Upper lobe of left lung (tissue), 6 donors: ENCODE data around the gene ECHS1. TPM values are rescaled to one million over a fixed set of nuclear protein-coding genes. Genes with fewer than 3 reads are reported as not detected.
A peak's percentile ranks its signal among the peaks of the same experiment; 100 is the strongest.
"Not testable (repeated sequence)": the region's sequence is repeated elsewhere in the genome, so short reads cannot be mapped to it uniquely, and the experiment has no call there.

Experiments
- ATAC-seq, 2 donors: fragments of 200-7000 bp; cut with Tn5 transposase; one replicate each; pipeline ENCODE4 v1.9.1; 2022; ENCODE audit warnings: mild to moderate bottlenecking in 2 of 2, moderate library complexity in 2 of 2; ENCODE audit not compliant: low FRiP score in 2 of 2
- DNase-seq, 2 donors: peaks; one replicate each; pipeline ENCODE4 v3.0.0-alpha.2; 2019 to 2020
- H3K27ac ChIP-seq, 4 donors: fragments of 200-600 bp; sonication (generic); one replicate each; pipeline ENCODE4 v1.5.1; 2016 to 2019
- H3K27me3 ChIP-seq, 4 donors: fragments of 200-600 bp; sonication (generic); one replicate each; pipeline ENCODE4 v1.5.1; 2017 to 2019
- H3K36me3 ChIP-seq, 4 donors: fragments of 200-600 bp; sonication (generic); one replicate each; pipeline ENCODE4 v1.5.1; 2016 to 2019
- H3K4me1 ChIP-seq, 4 donors: fragments of 200-600 bp; sonication (generic); one replicate each; pipeline ENCODE4 v1.5.1; 2018 to 2019
- H3K4me3 ChIP-seq, 4 donors: fragments of 200-600 bp; sonication (generic); one replicate each; pipeline ENCODE4 v1.5.1; 2017 to 2019; ENCODE audit warnings: mild to moderate bottlenecking in 2 of 4, moderate library complexity in 1 of 4
- H3K9me3 ChIP-seq, 4 donors: fragments of 200-600 bp; sonication (generic); one replicate each; pipeline ENCODE4 v1.5.1; 2018 to 2019
- EP300 ChIP-seq, 4 donors: sonication (generic); formaldehyde crosslinking; IDR thresholded peaks; one replicate each; pipeline ENCODE4 v1.5.1; 2017; ENCODE audit warnings: antibody characterized with exemption in 4 of 4, control low read depth in 2 of 4
- POLR2A ChIP-seq, 4 donors: fragments of 450-650 bp; IDR thresholded peaks; one replicate each; pipeline ENCODE4 v1.5.1; 2016 to 2017; ENCODE audit warnings: antibody characterized with exemption in 4 of 4, mild to moderate bottlenecking in 2 of 4
- POLR2AphosphoS5 ChIP-seq, 2 donors: sonication (generic); formaldehyde crosslinking; IDR thresholded peaks; one replicate each; pipeline ENCODE4 v1.5.1; 2017; ENCODE audit warnings: antibody characterized with exemption in 2 of 2
- WGBS, 2 donors: methylation state at CpG; one replicate each; pipeline ENCODE4 v1.1.5; 2017 to 2018; 5-methylcytosine and 5-hydroxymethylcytosine counted together
- total RNA-seq, 6 donors: library from RNA; depleted of rRNA in 4 of 6; stranded (reverse); fragments of >200 nt in 4 of 6; gene quantifications; one replicate each; pipeline versions ENCODE4 v1.1.0 to v1.2.1, GENCODE V29; 2016 to 2021
- TF ChIP-seq, protein P1 (sequence below), 6 experiments: fragments of 450-650 bp in 4 of 6; fragments of 200-600 bp in 2 of 6; sonication (generic) in 2 of 6; IDR thresholded peaks; one replicate each; pipeline ENCODE4 v1.5.1; 2016 to 2019; ENCODE audit warnings: antibody characterized with exemption in 6 of 6
- donor health status: DM: no; HTN: no; CAD: no; lungs with moderate emphysema.
- donor health status: DM: no; HTN: yes; CAD: no; lungs with severe emphysema.

Gene ECHS1
- total RNA-seq, 6 donors from 2014 or later: 32.5 to 69.6 (median 53.2) TPM

DNA sequence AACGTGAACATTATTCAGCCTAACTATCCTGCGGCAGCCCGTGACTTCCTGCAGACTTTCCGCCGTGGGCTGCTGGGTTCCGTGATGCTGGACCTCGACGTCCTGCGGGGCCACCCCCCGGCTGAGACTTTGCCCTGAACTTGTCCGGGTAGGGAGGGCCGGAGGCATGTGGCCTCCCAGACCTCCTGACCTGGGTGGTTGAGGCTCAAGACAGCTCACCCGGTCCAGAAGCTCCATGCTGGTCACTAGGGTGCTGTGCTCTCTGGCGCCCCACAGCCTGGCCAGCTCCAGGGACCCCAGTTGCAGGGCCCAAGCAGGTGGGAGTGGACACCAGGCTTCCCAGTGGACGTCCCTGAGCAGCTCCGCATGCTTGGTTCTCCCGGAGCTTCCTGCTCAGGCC lies 46.9 kb upstream of the ECHS1 start:
- Histone ChIP-seq H3K27ac (no peak overlapping the region), H3K4me3 (no peak overlapping the region), H3K27me3 (peaks cover 0 to 9% (median 3%) of the 10 kb centered on the region in 4 donors), H3K36me3 (peaks cover 0 to 33% (median 24%) of the 10 kb centered on the region in 4 donors), H3K9me3 (no peaks in the 10 kb centered on the region), H3K4me1 (peaks cover 2 to 13% (median 5%) of the 10 kb centered on the region in 4 donors)
- DNase-seq (peak in 1 of 2 donors; percentile 55), ATAC-seq (no peak)
- 90 to 93% methylated on average over 2 to 17 of the region's 17 CpGs for WGBS, 2 donors
- TF ChIP-seq EP300 (IDR thresholded peaks at IDR 0.05) (no peak), POLR2A (IDR thresholded peaks at IDR 0.05) (no peak), POLR2AphosphoS5 (IDR thresholded peaks at IDR 0.05) (no peak)
- TF ChIP-seq, protein P1, sequence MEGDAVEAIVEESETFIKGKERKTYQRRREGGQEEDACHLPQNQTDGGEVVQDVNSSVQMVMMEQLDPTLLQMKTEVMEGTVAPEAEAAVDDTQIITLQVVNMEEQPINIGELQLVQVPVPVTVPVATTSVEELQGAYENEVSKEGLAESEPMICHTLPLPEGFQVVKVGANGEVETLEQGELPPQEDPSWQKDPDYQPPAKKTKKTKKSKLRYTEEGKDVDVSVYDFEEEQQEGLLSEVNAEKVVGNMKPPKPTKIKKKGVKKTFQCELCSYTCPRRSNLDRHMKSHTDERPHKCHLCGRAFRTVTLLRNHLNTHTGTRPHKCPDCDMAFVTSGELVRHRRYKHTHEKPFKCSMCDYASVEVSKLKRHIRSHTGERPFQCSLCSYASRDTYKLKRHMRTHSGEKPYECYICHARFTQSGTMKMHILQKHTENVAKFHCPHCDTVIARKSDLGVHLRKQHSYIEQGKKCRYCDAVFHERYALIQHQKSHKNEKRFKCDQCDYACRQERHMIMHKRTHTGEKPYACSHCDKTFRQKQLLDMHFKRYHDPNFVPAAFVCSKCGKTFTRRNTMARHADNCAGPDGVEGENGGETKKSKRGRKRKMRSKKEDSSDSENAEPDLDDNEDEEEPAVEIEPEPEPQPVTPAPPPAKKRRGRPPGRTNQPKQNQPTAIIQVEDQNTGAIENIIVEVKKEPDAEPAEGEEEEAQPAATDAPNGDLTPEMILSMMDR (IDR thresholded peaks at IDR 0.05): no peak

DNA sequence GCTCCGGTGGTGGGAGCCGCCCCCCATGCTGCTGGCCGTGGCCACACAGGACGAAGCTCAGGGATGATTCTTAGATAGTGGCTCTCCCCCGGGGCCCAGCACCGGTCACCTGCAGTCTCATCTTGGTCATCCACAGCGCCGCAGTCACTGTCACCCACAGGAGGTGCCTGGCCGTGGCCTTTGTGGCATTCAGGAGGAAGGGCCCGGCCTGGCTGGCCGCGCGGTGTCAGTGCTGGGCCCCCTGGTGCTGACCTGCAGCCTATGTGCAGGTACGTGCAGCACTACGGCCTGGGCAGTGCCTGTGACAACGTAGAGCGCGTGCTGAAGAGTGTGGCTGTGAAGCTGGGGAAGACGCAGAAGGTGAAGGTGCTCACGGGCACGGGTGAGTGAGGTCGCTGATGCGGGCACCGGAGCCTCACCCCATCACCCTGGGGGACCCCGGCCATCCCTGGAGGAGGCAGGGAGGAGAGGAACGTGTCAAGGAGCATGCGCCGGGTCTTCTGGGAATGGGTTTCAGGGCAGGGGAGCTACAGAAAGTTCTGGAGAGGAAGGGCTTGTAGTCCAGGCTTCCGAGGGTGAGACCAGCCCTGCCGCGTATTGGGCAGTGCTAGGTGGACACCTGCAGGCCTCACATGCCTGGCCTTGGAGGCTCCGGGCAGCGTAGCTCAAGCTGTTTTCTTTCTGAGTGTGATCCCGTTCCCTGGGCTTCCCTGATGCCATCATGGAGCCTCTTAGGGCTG lies 46.2 kb upstream of the ECHS1 start:
- no peaks in the 10 kb centered on the region for H3K9me3 ChIP-seq
- TF ChIP-seq POLR2AphosphoS5 (IDR thresholded peaks at IDR 0.05): no peak
- no peak for TF ChIP-seq POLR2A (IDR thresholded peaks at IDR 0.05)
- no peak for TF ChIP-seq EP300 (IDR thresholded peaks at IDR 0.05)
- TF ChIP-seq, protein P1 (IDR thresholded peaks at IDR 0.05): no peak
- ATAC-seq: peak in 1 of 2 donors; percentile 17
- WGBS, 2 donors: 94 to 95% methylated on average over 19 to 28 of the region's 34 CpGs
- peaks cover 2 to 13% (median 5%) of the 10 kb centered on the region in 4 donors for H3K4me1 ChIP-seq
- DNase-seq: peak in 1 of 2 donors; percentile 75
- peaks cover 0 to 9% (median 3%) of the 10 kb centered on the region in 4 donors for H3K27me3 ChIP-seq
- H3K4me3 ChIP-seq: no peak overlapping the region
- peaks cover 0 to 38% (median 25%) of the 10 kb centered on the region in 4 donors for H3K36me3 ChIP-seq
- no peak overlapping the region for H3K27ac ChIP-seq

DNA sequence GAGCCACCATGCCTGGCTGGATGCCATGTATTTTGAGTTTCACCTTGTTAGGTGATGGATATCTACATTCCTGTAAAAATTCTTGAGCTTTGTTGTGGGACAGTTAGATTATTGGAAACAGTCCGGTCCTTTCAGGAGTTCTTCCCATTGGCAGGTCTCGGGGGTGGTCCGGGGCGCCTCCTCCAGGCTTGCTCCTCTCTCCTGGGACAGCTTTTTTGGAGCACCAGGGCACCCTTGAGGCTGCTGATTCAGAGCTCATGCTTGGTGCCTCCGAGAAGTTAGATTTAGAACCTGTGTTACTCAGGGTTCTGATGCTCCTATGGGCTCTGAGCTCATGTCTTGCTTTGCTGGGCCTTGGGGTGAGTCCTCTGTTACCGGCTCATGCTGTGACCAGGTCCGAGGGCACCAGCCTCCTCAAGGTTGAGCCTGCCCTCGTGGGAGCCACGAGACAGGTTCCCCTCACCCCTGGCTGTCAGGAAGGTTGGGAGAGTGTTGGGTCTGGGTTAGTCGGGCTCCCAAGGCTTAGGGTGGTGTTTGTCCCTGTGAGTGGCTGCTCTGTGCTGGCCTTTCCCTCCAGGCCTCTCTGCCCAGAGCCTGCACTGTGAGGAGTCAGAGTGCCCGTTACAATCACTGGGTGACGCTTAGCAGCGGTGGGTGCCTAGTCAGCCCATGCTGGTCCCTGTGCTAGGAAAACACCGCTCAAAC lies 45.3 kb upstream of the ECHS1 start:
- 96% methylated on average over 9 to 14 of the region's 14 CpGs for WGBS, 2 donors
- peaks cover 0 to 8% (median 3%) of the 10 kb centered on the region in 4 donors for H3K27me3 ChIP-seq
- H3K4me3 ChIP-seq: no peak overlapping the region
- peaks cover 1 to 10% (median 5%) of the 10 kb centered on the region in 4 donors for H3K4me1 ChIP-seq
- peaks cover 0 to 42% (median 26%) of the 10 kb centered on the region in 4 donors for H3K36me3 ChIP-seq
- ATAC-seq (no peak), DNase-seq (peak in 1 of 2 donors; percentile 45)
- no peaks in the 10 kb centered on the region for H3K9me3 ChIP-seq
- TF ChIP-seq, protein P1 (IDR thresholded peaks at IDR 0.05): no peak
- no peak for TF ChIP-seq POLR2AphosphoS5 (IDR thresholded peaks at IDR 0.05)
- TF ChIP-seq EP300 (IDR thresholded peaks at IDR 0.05): no peak
- TF ChIP-seq POLR2A (IDR thresholded peaks at IDR 0.05): no peak
- no peak overlapping the region for H3K27ac ChIP-seq

DNA sequence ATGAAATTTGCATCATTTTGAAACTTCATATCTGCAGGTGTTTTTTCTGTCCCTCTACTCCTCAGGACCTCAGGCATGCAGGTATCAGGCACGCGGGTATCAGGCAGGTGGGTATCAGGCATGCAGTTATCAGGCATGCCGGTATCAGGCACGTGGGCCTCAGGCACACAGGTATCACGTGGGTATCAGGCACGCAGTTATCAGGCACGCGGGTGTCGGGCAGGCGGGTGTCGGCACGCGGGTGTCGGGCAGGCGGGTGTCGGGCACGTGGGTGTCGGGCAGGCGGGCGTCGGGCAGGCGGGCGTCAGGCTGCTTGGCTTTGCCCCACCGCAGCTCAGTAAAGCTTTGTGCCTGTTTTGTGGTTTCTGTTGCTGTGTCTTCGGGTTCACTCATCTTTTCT lies 42.6 kb upstream of the ECHS1 start:
- Histone ChIP-seq H3K36me3 (peaks cover 9 to 68% (median 39%) of the 10 kb centered on the region in 4 donors), H3K27me3 (no peaks in the 10 kb centered on the region), H3K4me1 (no peaks in the 10 kb centered on the region), H3K4me3 (no peak overlapping the region), H3K9me3 (peaks cover 6 to 25% (median 14%) of the 10 kb centered on the region in 4 donors), H3K27ac (no peak overlapping the region)
- ATAC-seq (no peak), DNase-seq (peak in 1 of 2 donors; percentile 70)
- 96% methylated on average over 25 of the region's 25 CpGs for WGBS, 2 donors
- TF ChIP-seq POLR2A (IDR thresholded peaks at IDR 0.05) (no peak), EP300 (IDR thresholded peaks at IDR 0.05) (no peak), POLR2AphosphoS5 (IDR thresholded peaks at IDR 0.05) (no peak)
- TF ChIP-seq, protein P1 (IDR thresholded peaks at IDR 0.05): no peak

DNA sequence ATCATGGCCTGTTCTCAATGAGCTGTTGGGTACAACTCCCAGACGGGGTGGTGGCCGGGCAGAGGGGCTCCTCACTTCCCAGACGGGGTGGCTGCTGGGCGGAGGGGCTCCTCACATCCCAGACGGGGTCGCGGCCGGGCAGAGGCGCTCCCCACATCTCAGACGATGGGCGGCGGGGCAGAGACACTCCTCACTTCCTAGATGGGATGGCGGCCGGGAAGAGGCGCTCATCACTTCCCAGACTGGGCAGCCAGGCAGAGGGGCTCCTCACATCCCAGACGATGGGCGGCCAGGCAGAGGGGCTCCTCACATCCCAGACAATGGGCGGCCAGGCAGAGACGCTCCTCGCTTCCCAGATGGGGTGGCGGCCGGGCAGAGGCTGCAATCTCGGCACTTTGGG lies 41.2 kb upstream of the ECHS1 start:
- not testable (repeated sequence) for H3K27ac ChIP-seq, ATAC-seq, H3K4me1 ChIP-seq, H3K27me3 ChIP-seq, H3K4me3 ChIP-seq
- H3K36me3 ChIP-seq: peaks cover 10 to 72% (median 28%) of the 10 kb centered on the region in 4 donors
- DNase-seq: peak in 1 of 2 donors; percentile 54
- 96 to 100% methylated on average over 3 to 20 of the region's 23 CpGs for WGBS, 2 donors
- H3K9me3 ChIP-seq: peaks cover 6 to 30% (median 14%) of the 10 kb centered on the region in 4 donors
